Activated B cell treated with CpG ODN at 0.5 μM for 24 hours (primary cell): Measurements from ENCODE around the gene ACADS. TPM values are rescaled to one million over a fixed set of nuclear protein-coding genes. Genes with fewer than 3 reads are reported as not detected.
A peak's percentile ranks its signal among the peaks of the same experiment; 100 is the strongest.

Experiments
- ATAC-seq: fragments of 200-7000 bp; cut with Tn5 transposase; one replicate; pipeline ENCODE4 v1.10.0; 2021; ENCODE audit warnings: low read depth, mild to moderate bottlenecking, moderate library complexity
- CTCF ChIA-PET: fragments of 350-600 bp; sonication (Branson Sonifier 250); formaldehyde crosslinking; loops from one replicate; lab custom pipeline; 2021; ENCODE audit warnings: antibody characterized with exemption; lab: Charles Lee
- POLR2A ChIA-PET: fragments of 350-600 bp; sonication (Branson Sonifier 250); formaldehyde crosslinking; loops from one replicate; lab custom pipeline; 2021; ENCODE audit warnings: antibody characterized with exemption; lab: Charles Lee
- DNase-seq: peaks from one replicate; pipeline ENCODE4 v3.0.0; 2022
- H3K27ac Mint-ChIP-seq: one replicate; pipeline ENCODE4 v1.8.0; 2020; ENCODE audit warnings: mixed read lengths
- H3K27me3 Mint-ChIP-seq: one replicate; pipeline ENCODE4 v1.8.0; 2021; ENCODE audit warnings: mixed read lengths
- H3K36me3 Mint-ChIP-seq: one replicate; pipeline ENCODE4 v1.8.0; 2021; ENCODE audit warnings: low read depth, mixed read lengths
- H3K4me1 Mint-ChIP-seq: one replicate; pipeline ENCODE4 v1.8.0; 2021; ENCODE audit warnings: mixed read lengths
- H3K4me3 Mint-ChIP-seq: one replicate; pipeline ENCODE4 v1.8.0; 2020; ENCODE audit warnings: mild to moderate bottlenecking, mixed read lengths
- H3K9me3 Mint-ChIP-seq: one replicate; pipeline ENCODE4 v1.8.0; 2020; ENCODE audit warnings: mixed read lengths
- CTCF ChIP-seq: fragments of 200-600 bp; IDR thresholded peaks from one replicate; pipeline ENCODE4 v1.8.0; 2022; ENCODE audit warnings: antibody characterized with exemption, mild to moderate bottlenecking
- intact Hi-C: fragments of 100-400 bp; cut with micrococcal nuclease; formaldehyde crosslinking; loops from one replicate; pipeline ENCODE4 v1.15.1; 2024
- total RNA-seq: library from RNA; stranded (reverse); gene quantifications from 2 replicates; pipeline ENCODE4 v1.2.3, GENCODE V29; 2022

ACADS gene
- total RNA-seq, 1 donor from 2014 or later = 11.1 TPM

GRCh38 chr12:120687578-120688289, 37.9 kb upstream of the ACADS start:
- Mint-ChIP-seq H3K4me3 (peak overlapping the region; percentile 86), H3K4me1 (peaks cover 47% of the 10 kb centered on the region), H3K9me3 (no peaks in the 10 kb centered on the region), H3K27ac (peak overlapping the region; percentile 63), H3K27me3 (no peaks in the 10 kb centered on the region), H3K36me3 (peaks cover 9% of the 10 kb centered on the region)
- intact Hi-C loops = loop anchor here (1.0 to 5.0 kb wide), 6 partner anchors 27 to 485 kb away; partner anchors contain the start of genes COX6A1, RNF10, RPLP0 and SPPL3
- no peak for TF ChIP-seq CTCF
- ChIA-PET POLR2A (interaction anchor here (0.7 to 5.7 kb wide), 7 partner anchors 10 to 284 kb away, joined by 3 to 59 read pairs (median 7); partner anchors contain the start of gene UNC119B), CTCF (interaction anchor here (1.4 to 3.5 kb wide), 2 partner anchors 39 to 284 kb away, joined by 3 to 63 read pairs; no protein-coding TSS in a partner anchor)
- DNase-seq (no peak), ATAC-seq (no peak)

- DNase-seq = no peak
- no peak overlapping the region for H3K27ac Mint-ChIP-seq
- H3K36me3 Mint-ChIP-seq = peaks cover 13% of the 10 kb centered on the region
- POLR2A ChIA-PET = interaction anchor here (0.7 to 5.7 kb wide), 4 partner anchors 10 to 40 kb away, joined by 4 to 59 read pairs (median 32); no protein-coding TSS in a partner anchor
- TF ChIP-seq CTCF = no peak
- H3K4me1 Mint-ChIP-seq = peaks cover 43% of the 10 kb centered on the region
- no peaks in the 10 kb centered on the region for H3K27me3 Mint-ChIP-seq
- no peak for ATAC-seq
- peak overlapping the region; percentile 86 for H3K4me3 Mint-ChIP-seq
- CTCF ChIA-PET = interaction anchor here (3.5 kb wide), 1 partner anchor 40 kb away, joined by 63 read pairs; no protein-coding TSS in a partner anchor
- intact Hi-C loops = loop anchor here (5.0 kb wide), 2 partner anchors 214 to 486 kb away; partner anchors contain the start of genes RPLP0 and SPPL3
- no peaks in the 10 kb centered on the region for H3K9me3 Mint-ChIP-seq
Measured at GRCh38 chr12:120688527-120689071, 37.0 kb upstream of the ACADS start.

DNA sequence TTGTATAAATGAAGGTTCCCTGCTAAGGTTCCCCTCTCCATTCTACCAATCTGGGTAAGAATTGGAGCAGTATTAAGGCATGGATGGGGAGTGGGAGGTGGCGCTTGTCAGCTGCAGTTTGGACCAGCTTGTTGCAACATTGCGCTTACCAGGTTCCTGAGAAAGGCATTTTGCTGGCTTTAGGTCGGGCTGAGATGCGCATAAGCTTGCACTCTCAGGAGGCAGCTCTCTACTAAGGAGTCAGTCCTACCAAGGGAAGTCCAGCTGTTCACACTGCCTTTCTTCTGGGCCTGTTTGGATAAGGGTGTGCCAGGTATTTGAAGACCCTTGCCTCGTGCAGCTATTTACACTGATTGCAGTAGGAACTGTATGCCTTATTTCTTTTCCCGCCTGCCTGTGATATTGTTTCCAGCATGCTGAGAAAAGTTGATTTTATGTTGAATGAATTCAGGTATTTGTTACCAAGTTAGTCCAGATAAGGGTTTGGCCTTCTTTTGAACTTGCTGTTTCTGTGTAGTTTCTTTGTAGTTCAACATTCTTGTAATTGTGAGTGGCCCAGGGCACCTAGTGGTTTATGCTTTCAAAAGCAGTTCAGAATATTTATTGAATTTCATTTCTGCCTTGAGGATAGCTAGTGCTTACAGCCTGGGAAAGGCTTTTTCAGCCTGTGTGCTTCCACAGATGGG, 36.1 kb upstream of the ACADS start:
- no peaks in the 10 kb centered on the region for H3K27me3 Mint-ChIP-seq
- intact Hi-C loops = loop anchor here (5.0 kb wide), 2 partner anchors 213 to 487 kb away; partner anchors contain the start of genes RPLP0 and SPPL3
- ChIA-PET CTCF (interaction anchor here (0.9 to 1.4 kb wide), 3 partner anchors 40 to 282 kb away, joined by 3 to 6 read pairs (median 4); no protein-coding TSS in a partner anchor), POLR2A (interaction anchor here (5.7 kb wide), 1 partner anchor 20 kb away, joined by 55 read pairs; no protein-coding TSS in a partner anchor)
- H3K9me3 Mint-ChIP-seq = no peaks in the 10 kb centered on the region
- DNase-seq = no peak
- peak overlapping the region; percentile 32 for H3K4me3 Mint-ChIP-seq
- peaks cover 39% of the 10 kb centered on the region for H3K4me1 Mint-ChIP-seq
- H3K36me3 Mint-ChIP-seq = peaks cover 21% of the 10 kb centered on the region
- TF ChIP-seq CTCF = no peak
- no peak overlapping the region for H3K27ac Mint-ChIP-seq
- ATAC-seq = no peak

- Mint-ChIP-seq H3K4me3 (no peak overlapping the region), H3K36me3 (peaks cover 27% of the 10 kb centered on the region), H3K4me1 (peaks cover 34% of the 10 kb centered on the region), H3K27ac (no peak overlapping the region), H3K9me3 (no peaks in the 10 kb centered on the region), H3K27me3 (no peaks in the 10 kb centered on the region)
- ATAC-seq = no peak
- CTCF ChIA-PET = interaction anchor here (0.9 to 1.4 kb wide), 3 partner anchors 40 to 282 kb away, joined by 3 to 6 read pairs (median 4); no protein-coding TSS in a partner anchor
- intact Hi-C loops = no loop called here
- TF ChIP-seq CTCF = no peak
- POLR2A ChIA-PET = no interaction called here
- no peak for DNase-seq
Measured at GRCh38 chr12:120690083-120690450, 35.6 kb upstream of the ACADS start.
